DND-41 (cell line): Measurements from ENCODE around the gene SLCO4A1.

Experiments used
- ATAC-seq: fragments of 200-7000 bp; cut with Tn5 transposase; 3 replicates; pipeline ENCODE4 v1.9.1; 2021; ENCODE audit warnings: low read depth; ENCODE audit not compliant: insufficient read depth
- DNase-seq: peaks from one replicate; pipeline ENCODE4 v3.0.0-alpha.2; 2020
- H2AFZ ChIP-seq: 2 replicates; pipeline ENCODE4 v1.6.0; 2012; ENCODE audit warnings: low read depth, low read length
- H3K27ac ChIP-seq: 2 replicates; pipeline ENCODE4 v1.5.1; 2012; ENCODE audit warnings: low read length, inconsistent platforms
- H3K27me3 ChIP-seq: fragments of 200-600 bp; sonication (generic); 2 replicates; pipeline ENCODE4 v1.6.0; 2012; ENCODE audit warnings: low read length, mild to moderate bottlenecking, inconsistent platforms; ENCODE audit not compliant: insufficient read depth, poor library complexity
- H3K36me3 ChIP-seq: 2 replicates; pipeline ENCODE4 v1.5.1; 2012; ENCODE audit warnings: low read length, inconsistent platforms; ENCODE audit not compliant: insufficient read depth
- H3K4me1 ChIP-seq: 2 replicates; pipeline ENCODE4 v1.5.1; 2012; ENCODE audit warnings: mild to moderate bottlenecking, low read length; ENCODE audit not compliant: insufficient read depth
- H3K4me2 ChIP-seq: 2 replicates; pipeline ENCODE4 v1.6.0; 2012; ENCODE audit warnings: mild to moderate bottlenecking, moderate library complexity, low read length, inconsistent platforms; ENCODE audit not compliant: insufficient read depth
- H3K4me3 ChIP-seq, 2 experiments: fragments of 200-600 bp in 1 of 2; shearing (Covaris generic) in 1 of 2; 2 replicates each; pipeline ENCODE4 v1.5.1; 2012 to 2016; ENCODE audit warnings: inconsistent platforms in 2 of 2, low read length in 2 of 2, mild to moderate bottlenecking in 2 of 2, low read depth in 1 of 2, moderate library complexity in 1 of 2
- H3K79me2 ChIP-seq: 2 replicates; pipeline ENCODE4 v1.6.0; 2012; ENCODE audit warnings: low read length, inconsistent platforms; ENCODE audit not compliant: insufficient read depth
- H3K9ac ChIP-seq: 2 replicates; pipeline ENCODE4 v1.6.0; 2012; ENCODE audit warnings: low read depth, mild to moderate bottlenecking, inconsistent platforms, low read length, moderate library complexity
- H3K9me3 ChIP-seq: 2 replicates; pipeline ENCODE4 v1.5.1; 2012; ENCODE audit warnings: low read length, moderate library complexity, mild to moderate bottlenecking, inconsistent platforms; ENCODE audit not compliant: insufficient read depth, severe bottlenecking
- H4K20me1 ChIP-seq: 2 replicates; pipeline ENCODE4 v1.6.0; 2012; ENCODE audit warnings: low read length; ENCODE audit not compliant: insufficient read depth
- EZH2 ChIP-seq: IDR thresholded peaks from 3 replicates; pipeline ENCODE4 v1.6.1; 2012; ENCODE audit warnings: borderline replicate concordance, low read depth, mild to moderate bottlenecking, moderate library complexity, low read length, inconsistent platforms; ENCODE audit not compliant: severe bottlenecking
- TF ChIP-seq, protein P1 (sequence below): IDR thresholded peaks from 2 replicates; pipeline ENCODE4 v1.5.1; 2012; ENCODE audit warnings: borderline replicate concordance, low read length, moderate library complexity, mild to moderate bottlenecking; ENCODE audit not compliant: poor library complexity, severe bottlenecking; ENCODE audit errors: extremely low read depth

The SLCO4A1 gene

DNA sequence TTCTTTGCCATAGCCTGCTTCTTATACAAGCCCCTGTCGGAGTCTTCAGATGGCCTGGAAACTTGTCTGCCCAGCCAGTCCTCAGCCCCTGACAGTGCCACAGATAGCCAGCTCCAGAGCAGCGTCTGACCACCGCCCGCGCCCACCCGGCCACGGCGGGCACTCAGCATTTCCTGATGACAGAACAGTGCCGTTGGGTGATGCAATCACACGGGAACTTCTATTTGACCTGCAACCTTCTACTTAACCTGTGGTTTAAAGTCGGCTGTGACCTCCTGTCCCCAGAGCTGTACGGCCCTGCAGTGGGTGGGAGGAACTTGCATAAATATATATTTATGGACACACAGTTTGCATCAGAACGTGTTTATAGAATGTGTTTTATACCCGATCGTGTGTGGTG is 29.5 kb downstream of the SLCO4A1 start:
- peaks cover 45% of the 10 kb centered on the region for H3K36me3 ChIP-seq
- no peak overlapping the region for H3K9ac ChIP-seq
- H3K4me1 ChIP-seq: no peaks in the 10 kb centered on the region

DNA sequence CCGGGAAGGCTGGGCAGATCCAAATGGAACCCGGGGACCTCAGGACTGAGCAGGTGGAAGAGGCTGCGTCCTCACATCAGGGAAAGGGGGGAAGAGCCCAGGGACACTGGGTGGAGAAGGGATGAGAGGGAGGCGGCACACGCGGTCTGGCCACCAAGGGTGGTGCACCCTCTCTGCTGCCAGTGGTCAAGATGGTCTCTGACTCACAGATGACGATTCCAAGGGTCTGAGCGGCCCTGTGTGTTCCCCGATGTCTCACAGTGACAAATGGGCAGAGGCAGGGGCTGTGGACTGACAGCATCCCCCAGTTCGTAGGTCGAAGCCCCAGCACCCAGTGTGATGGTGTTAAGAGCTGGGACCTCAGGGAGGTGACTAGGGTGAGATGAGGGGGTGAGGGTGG is 32.1 kb downstream of the SLCO4A1 start:
- Histone ChIP-seq H3K4me2 (no peak overlapping the region), H4K20me1 (peaks cover 10% of the 10 kb centered on the region; the same call in 1 of the 2 replicates), H3K79me2 (no peaks in the 10 kb centered on the region), H3K36me3 (peaks cover 21% of the 10 kb centered on the region), H3K9ac (no peak overlapping the region), H2AFZ (no peak overlapping the region), H3K9me3 (no peaks in the 10 kb centered on the region), H3K27me3 (no peaks in the 10 kb centered on the region), H3K4me3 (no peak overlapping the region), H3K27ac (no peak overlapping the region), H3K4me1 (peaks cover 3% of the 10 kb centered on the region; the same call in 1 of the 2 replicates)
- ATAC-seq: no peak
- TF ChIP-seq, protein P1, sequence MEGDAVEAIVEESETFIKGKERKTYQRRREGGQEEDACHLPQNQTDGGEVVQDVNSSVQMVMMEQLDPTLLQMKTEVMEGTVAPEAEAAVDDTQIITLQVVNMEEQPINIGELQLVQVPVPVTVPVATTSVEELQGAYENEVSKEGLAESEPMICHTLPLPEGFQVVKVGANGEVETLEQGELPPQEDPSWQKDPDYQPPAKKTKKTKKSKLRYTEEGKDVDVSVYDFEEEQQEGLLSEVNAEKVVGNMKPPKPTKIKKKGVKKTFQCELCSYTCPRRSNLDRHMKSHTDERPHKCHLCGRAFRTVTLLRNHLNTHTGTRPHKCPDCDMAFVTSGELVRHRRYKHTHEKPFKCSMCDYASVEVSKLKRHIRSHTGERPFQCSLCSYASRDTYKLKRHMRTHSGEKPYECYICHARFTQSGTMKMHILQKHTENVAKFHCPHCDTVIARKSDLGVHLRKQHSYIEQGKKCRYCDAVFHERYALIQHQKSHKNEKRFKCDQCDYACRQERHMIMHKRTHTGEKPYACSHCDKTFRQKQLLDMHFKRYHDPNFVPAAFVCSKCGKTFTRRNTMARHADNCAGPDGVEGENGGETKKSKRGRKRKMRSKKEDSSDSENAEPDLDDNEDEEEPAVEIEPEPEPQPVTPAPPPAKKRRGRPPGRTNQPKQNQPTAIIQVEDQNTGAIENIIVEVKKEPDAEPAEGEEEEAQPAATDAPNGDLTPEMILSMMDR: no peak
- TF ChIP-seq EZH2: no peak
- no peak for DNase-seq

More for the DNA sequence above, 29.5 kb downstream of the SLCO4A1 start:
- Histone ChIP-seq H3K9me3 (no peaks in the 10 kb centered on the region), H4K20me1 (peaks cover 21% of the 10 kb centered on the region), H3K27me3 (no peaks in the 10 kb centered on the region), H3K79me2 (no peaks in the 10 kb centered on the region), H3K27ac (no peak overlapping the region), H3K4me2 (no peak overlapping the region), H2AFZ (no peak overlapping the region), H3K4me3 (no peak overlapping the region)
- ATAC-seq (no peak), DNase-seq (no peak)
- TF ChIP-seq EZH2: no peak
- TF ChIP-seq, protein P1: no peak

DNA sequence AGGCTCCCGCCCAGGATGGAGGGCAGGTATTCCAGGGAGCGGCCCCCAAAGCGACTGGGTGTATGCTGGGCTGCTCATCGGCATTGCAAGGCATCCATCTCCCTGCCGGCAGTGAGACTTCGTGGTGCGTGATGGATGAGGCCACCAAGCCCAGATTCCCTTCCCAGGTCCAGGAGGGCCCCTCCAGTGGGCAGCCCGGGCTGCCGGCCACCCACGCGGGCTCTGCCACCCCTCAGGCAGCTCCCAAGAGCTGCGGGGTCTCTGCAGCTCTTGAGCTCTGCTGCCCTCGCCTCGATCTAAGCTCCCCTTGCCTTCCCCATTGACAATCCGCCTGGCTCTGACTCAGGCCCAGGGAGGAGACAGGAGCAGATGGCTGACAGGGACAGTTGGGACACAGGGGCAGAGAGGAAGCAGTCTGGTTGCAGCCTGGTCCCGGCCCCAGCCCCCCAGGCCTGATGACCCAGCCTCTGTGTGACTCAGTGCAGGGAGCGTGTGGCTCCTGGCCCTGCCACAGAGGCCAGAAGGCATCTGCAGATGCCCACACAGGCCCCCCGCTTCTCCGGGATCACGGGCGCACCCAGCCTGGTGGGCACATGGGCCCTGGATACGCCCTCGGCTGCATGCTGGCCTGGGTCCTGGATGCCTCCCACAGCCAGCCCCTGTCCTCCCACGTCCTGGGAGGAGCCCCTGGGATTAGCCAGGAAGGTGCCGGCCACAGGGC is 33.0 kb downstream of the SLCO4A1 start:
- H3K9ac ChIP-seq: no peak overlapping the region
- DNase-seq: no peak

More for the DNA sequence above, 33.0 kb downstream of the SLCO4A1 start:
- no peak overlapping the region for H3K4me2 ChIP-seq
- no peak for ATAC-seq
- no peaks in the 10 kb centered on the region for H3K9me3 ChIP-seq
- H3K79me2 ChIP-seq: no peaks in the 10 kb centered on the region
- peaks cover 10% of the 10 kb centered on the region; the same call in 1 of the 2 replicates for H4K20me1 ChIP-seq
- TF ChIP-seq, protein P1: no peak
- TF ChIP-seq EZH2: no peak
- no peak overlapping the region for H3K4me3 ChIP-seq
- H3K36me3 ChIP-seq: peaks cover 12% of the 10 kb centered on the region
- peaks cover 3% of the 10 kb centered on the region; the same call in 1 of the 2 replicates for H3K4me1 ChIP-seq
- no peak overlapping the region for H2AFZ ChIP-seq
- no peak overlapping the region for H3K27ac ChIP-seq
- H3K27me3 ChIP-seq: no peaks in the 10 kb centered on the region
